SU-DHL-6 (cell line): Measurements from ENCODE around the gene KIF5C.

Source experiments
- H2AFZ ChIP-seq: fragments of 200-600 bp; sonication (generic); 2 replicates; pipeline ENCODE4 v1.6.1; 2014; ENCODE audit warnings: low read depth, mild to moderate bottlenecking, moderate library complexity, mixed read lengths, antibody characterized with exemption, low read length; ENCODE audit not compliant: severe bottlenecking
- H3F3A ChIP-seq: fragments of 200-600 bp; shearing (Covaris generic); 2 replicates; pipeline ENCODE4 v1.6.0; 2016; ENCODE audit warnings: antibody characterized with exemption, mild to moderate bottlenecking; ENCODE audit not compliant: insufficient read depth
- H3K27ac ChIP-seq: fragments of 200-600 bp; sonication (generic); 2 replicates; pipeline ENCODE4 v1.5.1; 2016; ENCODE audit warnings: low read depth, mild to moderate bottlenecking, low read length, moderate library complexity, mixed read lengths
- H3K27me3 ChIP-seq: fragments of 200-600 bp; sonication (generic), shearing (Covaris generic); 2 replicates; pipeline ENCODE4 v1.6.0; 2014; ENCODE audit warnings: mild to moderate bottlenecking, low read length
- H3K36me3 ChIP-seq: fragments of 200-600 bp; sonication (generic); 2 replicates; pipeline ENCODE4 v1.6.1; 2014; ENCODE audit warnings: mild to moderate bottlenecking, low read length, mixed read lengths
- H3K4me2 ChIP-seq: fragments of 300-600, 200-600 bp; shearing (Covaris generic), sonication (generic); 2 replicates; pipeline ENCODE4 v1.6.0; 2014; ENCODE audit warnings: low read length, low read depth, mild to moderate bottlenecking; ENCODE audit not compliant: poor library complexity, severe bottlenecking
- H3K4me3 ChIP-seq: fragments of 200-600 bp; sonication (generic); 2 replicates; pipeline ENCODE4 v1.5.1; 2014; ENCODE audit warnings: antibody characterized with exemption, low read length, mild to moderate bottlenecking, mixed read lengths; ENCODE audit not compliant: insufficient read depth, poor library complexity, severe bottlenecking
- H3K79me2 ChIP-seq: fragments of 200-600 bp; sonication (generic); 2 replicates; pipeline ENCODE4 v1.6.1; 2014; ENCODE audit warnings: mild to moderate bottlenecking, low read length, moderate library complexity; ENCODE audit not compliant: insufficient read depth
- H3K9ac ChIP-seq: fragments of 200-600 bp; sonication (generic); 2 replicates; pipeline ENCODE4 v1.7.0; 2014; ENCODE audit warnings: mild to moderate bottlenecking, low read length
- H3K9me2 ChIP-seq: fragments of 200-600 bp; sonication (generic); replicated peaks from 2 replicates; pipeline ENCODE4 v1.6.1; 2014; ENCODE audit warnings: low read length; ENCODE audit not compliant: insufficient read depth
- H3K9me3 ChIP-seq: fragments of 200-600 bp; sonication (generic); 2 replicates; pipeline ENCODE4 v1.6.1; 2014; ENCODE audit warnings: low read length, mixed read lengths; ENCODE audit not compliant: insufficient read depth
- H4K20me1 ChIP-seq: fragments of 200-600 bp; sonication (generic); 2 replicates; pipeline ENCODE4 v1.6.1; 2014; ENCODE audit warnings: low read depth, mild to moderate bottlenecking, antibody characterized with exemption, low read length, moderate library complexity, mixed read lengths
- EZH2phosphoT487 ChIP-seq: fragments of 200-600 bp; sonication (generic), shearing (Covaris generic); conservative IDR thresholded peaks from 2 replicates; pipeline ENCODE4 v1.6.1; 2018; ENCODE audit warnings: mild to moderate bottlenecking, antibody characterized with exemption, low read length, moderate library complexity, mixed read lengths
- TF ChIP-seq, protein P1 (sequence below): fragments of 200-600 bp; sonication (generic); IDR thresholded peaks from one replicate; pipeline ENCODE4 v1.5.1; 2017; ENCODE audit warnings: antibody characterized with exemption, mild to moderate bottlenecking, low read length, moderate library complexity; ENCODE audit not compliant: insufficient read depth, poor library complexity, severe bottlenecking

Gene KIF5C

DNA sequence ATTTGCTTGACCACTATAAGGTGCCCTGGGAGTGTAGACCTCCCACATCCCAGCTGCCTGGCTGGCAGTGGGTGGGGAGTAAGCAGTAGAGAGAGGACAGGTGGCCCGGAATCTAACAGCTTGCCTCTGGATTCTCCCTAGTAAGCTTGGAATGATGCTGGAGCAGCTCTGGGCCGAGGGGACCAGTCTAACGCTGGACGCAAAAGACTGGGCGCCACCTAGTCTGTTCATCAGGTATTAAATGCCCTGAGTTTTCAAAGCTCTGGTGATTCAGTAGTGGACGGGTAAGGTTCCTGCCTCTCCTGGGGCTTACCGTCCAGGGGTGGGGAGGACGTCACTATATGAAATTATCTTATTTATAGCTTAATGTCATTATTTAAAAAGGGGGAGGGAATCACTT is 162.8 kb downstream of the KIF5C start:
- H3K27me3 ChIP-seq: no peaks in the 10 kb centered on the region
- peak overlapping the region; percentile 75 for H3K4me3 ChIP-seq
- no peaks in the 10 kb centered on the region for H3K9me3 ChIP-seq
- no peaks in the 10 kb centered on the region for H3K9me2 ChIP-seq
- peak overlapping the region; percentile 84 for H3K9ac ChIP-seq
- no peak for TF ChIP-seq EZH2phosphoT487
- TF ChIP-seq, protein P1, sequence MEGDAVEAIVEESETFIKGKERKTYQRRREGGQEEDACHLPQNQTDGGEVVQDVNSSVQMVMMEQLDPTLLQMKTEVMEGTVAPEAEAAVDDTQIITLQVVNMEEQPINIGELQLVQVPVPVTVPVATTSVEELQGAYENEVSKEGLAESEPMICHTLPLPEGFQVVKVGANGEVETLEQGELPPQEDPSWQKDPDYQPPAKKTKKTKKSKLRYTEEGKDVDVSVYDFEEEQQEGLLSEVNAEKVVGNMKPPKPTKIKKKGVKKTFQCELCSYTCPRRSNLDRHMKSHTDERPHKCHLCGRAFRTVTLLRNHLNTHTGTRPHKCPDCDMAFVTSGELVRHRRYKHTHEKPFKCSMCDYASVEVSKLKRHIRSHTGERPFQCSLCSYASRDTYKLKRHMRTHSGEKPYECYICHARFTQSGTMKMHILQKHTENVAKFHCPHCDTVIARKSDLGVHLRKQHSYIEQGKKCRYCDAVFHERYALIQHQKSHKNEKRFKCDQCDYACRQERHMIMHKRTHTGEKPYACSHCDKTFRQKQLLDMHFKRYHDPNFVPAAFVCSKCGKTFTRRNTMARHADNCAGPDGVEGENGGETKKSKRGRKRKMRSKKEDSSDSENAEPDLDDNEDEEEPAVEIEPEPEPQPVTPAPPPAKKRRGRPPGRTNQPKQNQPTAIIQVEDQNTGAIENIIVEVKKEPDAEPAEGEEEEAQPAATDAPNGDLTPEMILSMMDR: peak; percentile 19
- H3K36me3 ChIP-seq: no peaks in the 10 kb centered on the region
- H4K20me1 ChIP-seq: no peaks in the 10 kb centered on the region
- peak overlapping the region; percentile 95 for H3K27ac ChIP-seq
- H2AFZ ChIP-seq: peak overlapping the region; percentile 43
- peaks cover 49% of the 10 kb centered on the region for H3K79me2 ChIP-seq
- H3K4me2 ChIP-seq: peak overlapping the region; percentile 94
- peaks cover 39% of the 10 kb centered on the region for H3F3A ChIP-seq

DNA sequence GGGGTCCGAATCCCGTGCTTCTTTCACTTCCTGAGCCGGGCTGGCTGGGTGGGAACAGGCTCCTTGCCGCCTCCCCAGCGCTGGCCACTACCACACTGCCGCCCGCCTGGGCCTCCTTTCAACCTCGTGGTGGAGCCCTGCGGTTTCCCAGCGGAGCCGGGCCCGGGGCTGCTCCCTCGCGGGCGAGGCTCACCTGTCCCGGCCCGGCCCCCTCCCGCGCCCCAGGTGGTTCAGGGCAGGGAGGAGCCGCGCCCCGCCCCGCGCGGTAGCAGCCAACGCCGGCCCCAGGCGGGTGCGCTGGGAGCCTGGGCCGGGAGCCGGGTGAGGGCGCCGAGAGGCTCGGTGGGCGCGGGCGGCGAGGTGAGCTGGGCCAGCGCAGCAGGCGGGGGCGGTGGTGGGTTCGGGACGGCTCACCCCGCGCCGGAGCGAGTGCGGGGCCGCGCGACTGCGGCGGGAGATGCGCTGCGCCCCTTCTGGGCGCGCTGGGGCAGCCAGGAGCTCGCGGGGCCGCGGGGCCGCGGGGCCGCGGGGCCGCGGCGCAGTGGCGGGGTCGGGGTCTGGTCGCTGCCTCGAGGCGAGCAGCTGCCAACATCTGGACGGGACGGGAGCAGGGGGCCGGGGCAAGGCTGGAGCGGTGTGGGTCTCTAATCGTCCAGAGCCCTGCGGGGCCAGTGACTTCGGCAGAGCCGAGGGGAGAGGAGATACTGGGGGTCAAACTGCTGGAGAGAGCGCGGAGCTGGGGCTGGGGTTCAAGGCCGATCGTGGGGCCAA is 163.6 kb downstream of the KIF5C start, which contains the start of gene LYPD6B:
TSS of gene LYPD6B (plus strand) at position 258 of the 771 bp plus-strand sequence. CDS start 92,250 bp downstream, outside the sequence.
- peak within 1 kb of the TSS; percentile 94 for H3K4me2 ChIP-seq
- peak within 1 kb of the TSS; percentile 43 for H2AFZ ChIP-seq

DNA sequence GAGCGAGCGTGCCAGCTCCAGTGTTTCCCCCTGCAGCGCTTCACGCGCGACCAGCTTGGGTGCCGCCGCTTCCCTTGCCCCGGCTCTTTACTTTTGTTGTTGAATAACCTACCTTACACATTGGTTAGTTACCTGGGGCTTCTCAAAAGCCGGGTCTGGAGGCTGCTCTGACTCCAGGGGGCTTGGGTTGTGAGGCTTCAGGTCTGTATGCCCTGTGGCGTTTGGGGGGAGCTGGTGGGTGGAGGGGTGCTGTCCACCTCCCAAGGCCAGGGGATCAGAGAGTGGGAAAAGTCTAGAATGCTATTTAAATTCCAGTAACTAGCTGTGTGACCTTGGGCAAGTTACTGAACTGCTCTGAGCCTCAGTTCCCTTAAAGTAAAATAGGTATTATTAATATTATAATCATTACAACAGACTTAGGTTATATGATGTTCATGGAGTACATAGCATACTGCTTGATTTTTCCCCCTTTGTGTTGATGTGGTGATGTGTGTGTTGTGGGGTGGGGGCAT is 164.2 kb downstream of the KIF5C start:
- Histone ChIP-seq H3K9ac (peak overlapping the region; percentile 84), H3K9me3 (no peaks in the 10 kb centered on the region), H3K4me2 (peak overlapping the region; percentile 94), H3F3A (peaks cover 39% of the 10 kb centered on the region), H3K4me3 (peak overlapping the region; percentile 75), H2AFZ (peak overlapping the region; percentile 32), H3K27me3 (no peaks in the 10 kb centered on the region), H4K20me1 (no peaks in the 10 kb centered on the region; the same call in 1 of the 2 replicates), H3K79me2 (peaks cover 63% of the 10 kb centered on the region), H3K9me2 (no peaks in the 10 kb centered on the region), H3K27ac (peak overlapping the region; percentile 95), H3K36me3 (no peaks in the 10 kb centered on the region)
- TF ChIP-seq, protein P1: no peak
- no peak for TF ChIP-seq EZH2phosphoT487

More for the DNA sequence above, 163.6 kb downstream of the KIF5C start, which contains the start of gene LYPD6B:
- H3F3A ChIP-seq: peaks cover 39% of the 10 kb centered on the region
- H3K79me2 ChIP-seq: peaks cover 57% of the 10 kb centered on the region
- H3K9me3 ChIP-seq: no peaks in the 10 kb centered on the region
- peak within 1 kb of the TSS; percentile 84 for H3K9ac ChIP-seq
- no peak for TF ChIP-seq EZH2phosphoT487
- TF ChIP-seq, protein P1: no peak
- no peaks in the 10 kb centered on the region; the same call in 1 of the 2 replicates for H4K20me1 ChIP-seq
- no peaks in the 10 kb centered on the region for H3K9me2 ChIP-seq
- peak within 1 kb of the TSS; percentile 95 for H3K27ac ChIP-seq
- no peaks in the 10 kb centered on the region for H3K27me3 ChIP-seq
- H3K4me3 ChIP-seq: peak within 1 kb of the TSS; percentile 75
- no peaks in the 10 kb centered on the region for H3K36me3 ChIP-seq
